Vagina (tissue), 2 donors: ENCODE measurements around the gene MAT2A.
A peak's percentile ranks its signal among the peaks of the same experiment; 100 is the strongest.

Experiments
- POLR2AphosphoS5 ChIP-seq, 2 donors: sonication (generic); formaldehyde crosslinking; IDR thresholded peaks; one replicate each; pipeline ENCODE4 v1.9.0; 2017; ENCODE audit warnings: antibody characterized with exemption in 2 of 2, mild to moderate bottlenecking in 2 of 2, low read depth in 1 of 2; ENCODE audit not compliant: insufficient read depth in 1 of 2
- TF ChIP-seq, protein P1 (sequence below), 3 experiments: fragments of 450-650 bp in 2 of 3; fragments of 200-600 bp in 1 of 3; sonication (generic) in 1 of 3; IDR thresholded peaks; one replicate each; pipeline ENCODE4 v1.5.1; 2017 to 2019; ENCODE audit warnings: antibody characterized with exemption in 3 of 3, mild to moderate bottlenecking in 2 of 3, moderate library complexity in 2 of 3

DNA sequence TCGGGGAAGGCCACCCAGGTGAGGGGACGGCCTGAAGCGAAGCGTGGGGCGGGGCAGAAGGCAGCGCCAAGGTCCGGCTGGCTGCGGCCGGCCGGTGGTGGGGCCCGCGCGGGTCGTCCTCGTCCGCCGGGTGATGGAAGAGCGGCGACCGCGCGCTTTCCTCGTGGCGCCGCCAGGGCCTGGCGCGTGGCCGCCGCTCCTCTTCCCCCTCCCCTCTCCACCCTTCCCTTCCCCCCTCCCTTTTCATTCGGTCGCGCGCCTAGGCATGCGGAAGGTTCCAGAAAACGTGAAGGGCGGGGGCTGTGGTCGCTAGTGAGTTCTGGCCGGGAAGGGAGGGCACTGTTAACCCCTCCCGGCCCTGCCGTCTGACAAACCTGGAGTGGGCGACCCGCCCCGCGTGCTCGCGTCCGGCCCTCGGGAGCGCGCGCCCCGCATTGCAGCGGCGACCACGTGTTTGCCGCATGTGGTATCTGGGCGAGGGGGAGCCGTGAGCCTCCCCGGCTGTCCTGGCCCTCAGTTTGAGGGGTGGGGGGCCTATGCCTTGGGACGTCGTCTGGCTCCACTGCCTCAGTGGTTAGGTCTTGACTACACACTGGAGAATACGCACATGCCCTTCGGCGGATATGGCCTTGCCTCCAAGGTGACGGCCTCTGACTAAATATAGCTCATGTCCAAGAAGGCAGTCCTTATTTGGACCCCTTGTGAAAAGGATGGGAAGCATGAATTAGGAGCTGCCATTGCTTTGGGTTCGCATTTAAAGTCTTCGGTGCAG is 579 bp downstream of the MAT2A start:
- TF ChIP-seq, protein P1, sequence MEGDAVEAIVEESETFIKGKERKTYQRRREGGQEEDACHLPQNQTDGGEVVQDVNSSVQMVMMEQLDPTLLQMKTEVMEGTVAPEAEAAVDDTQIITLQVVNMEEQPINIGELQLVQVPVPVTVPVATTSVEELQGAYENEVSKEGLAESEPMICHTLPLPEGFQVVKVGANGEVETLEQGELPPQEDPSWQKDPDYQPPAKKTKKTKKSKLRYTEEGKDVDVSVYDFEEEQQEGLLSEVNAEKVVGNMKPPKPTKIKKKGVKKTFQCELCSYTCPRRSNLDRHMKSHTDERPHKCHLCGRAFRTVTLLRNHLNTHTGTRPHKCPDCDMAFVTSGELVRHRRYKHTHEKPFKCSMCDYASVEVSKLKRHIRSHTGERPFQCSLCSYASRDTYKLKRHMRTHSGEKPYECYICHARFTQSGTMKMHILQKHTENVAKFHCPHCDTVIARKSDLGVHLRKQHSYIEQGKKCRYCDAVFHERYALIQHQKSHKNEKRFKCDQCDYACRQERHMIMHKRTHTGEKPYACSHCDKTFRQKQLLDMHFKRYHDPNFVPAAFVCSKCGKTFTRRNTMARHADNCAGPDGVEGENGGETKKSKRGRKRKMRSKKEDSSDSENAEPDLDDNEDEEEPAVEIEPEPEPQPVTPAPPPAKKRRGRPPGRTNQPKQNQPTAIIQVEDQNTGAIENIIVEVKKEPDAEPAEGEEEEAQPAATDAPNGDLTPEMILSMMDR (IDR thresholded peaks at IDR 0.05): no peak
- TF ChIP-seq POLR2AphosphoS5 (IDR thresholded peaks at IDR 0.05; ENCODE audit: insufficient read depth in 1 of 2, low read depth in 1 of 2): peak; percentile 47 to 84
